Tibial artery (tissue), 4 donors: ENCODE measurements around the gene COX5B.
A peak's percentile ranks its signal among the peaks of the same experiment; 100 is the strongest.
"Not testable (repeated sequence)": the region's sequence is repeated elsewhere in the genome, so short reads cannot be mapped to it uniquely, and the experiment has no call there.

Source experiments
- DNase-seq, 2 donors: peaks; one replicate each; pipeline ENCODE4 v3.0.0-alpha.2; 2019
- H3K27ac ChIP-seq, 2 donors: fragments of 200-600 bp; sonication (generic) in 1 of 2; 1 replicate in 1 of 2; 2 replicates in 1 of 2; pipeline ENCODE4 v1.5.1; 2018 to 2019; ENCODE audit warnings: mild to moderate bottlenecking in 1 of 2
- H3K27me3 ChIP-seq, 2 donors: fragments of 200-600 bp; sonication (generic) in 1 of 2; one replicate each; pipeline versions ENCODE4 v1.5.1 to v1.6.0; 2016 to 2019
- H3K36me3 ChIP-seq, 3 donors: fragments of 200-600 bp; sonication (generic) in 2 of 3; one replicate each; pipeline ENCODE4 v1.5.1; 2016 to 2019; ENCODE audit warnings: mild to moderate bottlenecking in 2 of 3
- H3K4me1 ChIP-seq, 4 donors: fragments of 200-600 bp; sonication (generic) in 2 of 4; 1 replicate in 3 of 4; 2 replicates in 1 of 4; pipeline ENCODE4 v1.5.1; 2016 to 2019
- H3K4me3 ChIP-seq, 2 donors: fragments of 200-600 bp; sonication (generic) in 1 of 2; 1 replicate in 1 of 2; 2 replicates in 1 of 2; pipeline ENCODE4 v1.5.1; 2018 to 2019; ENCODE audit warnings: mild to moderate bottlenecking in 2 of 2
- H3K9me3 ChIP-seq, 3 donors: fragments of 200-600 bp; sonication (generic) in 1 of 3; one replicate each; pipeline ENCODE4 v1.5.1; 2016 to 2019
- intact Hi-C: fragments of 100-400 bp; cut with DNase I; formaldehyde crosslinking; loops from one replicate; pipeline ENCODE4 v1.15.0; 2023; ENCODE audit warnings: low total_unique reads
- TF ChIP-seq, protein P1 (sequence below), 2 experiments: fragments of 200-600 bp in 1 of 2; fragments of 450-650 bp in 1 of 2; IDR thresholded peaks; one replicate each; pipeline ENCODE4 v1.5.1; 2017 to 2019; ENCODE audit warnings: antibody characterized with exemption in 2 of 2, mild to moderate bottlenecking in 1 of 2, moderate library complexity in 1 of 2

Gene COX5B

DNA sequence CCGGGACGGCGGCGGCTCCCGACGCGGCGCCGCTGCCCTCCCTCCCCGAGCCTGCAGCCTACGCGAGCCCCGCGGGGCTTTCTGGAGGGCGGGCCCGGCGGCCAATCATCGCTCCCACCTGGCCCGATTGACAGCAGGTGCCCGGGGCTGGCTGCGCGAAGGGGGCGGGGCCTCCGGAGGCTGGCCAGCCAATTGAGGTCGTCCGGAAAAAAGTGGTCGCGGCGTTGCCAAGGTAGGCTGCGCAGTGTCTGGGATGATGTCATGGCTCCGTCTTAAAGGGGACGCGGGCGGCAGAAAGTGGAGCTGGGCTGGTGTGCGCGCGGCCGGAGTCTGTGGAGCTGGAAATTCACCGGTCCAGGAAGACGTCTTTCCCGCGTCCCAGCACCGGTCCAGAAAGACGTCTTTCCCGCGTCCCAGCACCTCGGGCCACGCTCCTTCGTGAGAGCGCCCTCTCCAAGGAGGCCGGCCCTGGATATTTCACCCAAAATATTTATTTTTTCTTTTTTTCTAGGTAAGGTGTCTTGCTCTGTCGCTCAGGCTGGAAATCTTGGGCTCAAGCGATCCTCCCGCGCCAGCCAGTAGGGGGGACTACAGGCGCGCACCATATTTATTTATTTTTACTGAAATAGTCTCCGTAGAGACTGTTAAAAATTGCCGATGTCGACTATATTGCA, 18.2 kb downstream of the COX5B start, which contains the start of gene ACTR1B:
Gene ACTR1B, minus strand, starts transcription at position 83 of the 674 bp plus-strand sequence. CDS start 154 bp downstream, outside the sequence.
- Histone ChIP-seq H3K36me3 (peaks cover under 1 to 13% (median 3%) of the 10 kb centered on the region in 3 donors), H3K27ac (peak within 1 kb of the TSS; percentile 89 to 93), H3K4me1 (peaks cover 0 to 33% (median 27%) of the 10 kb centered on the region in 4 donors), H3K27me3 (no peaks in the 10 kb centered on the region), H3K4me3 (peak within 1 kb of the TSS; percentile 68 to 77), H3K9me3 (no peaks in the 10 kb centered on the region)
- TF ChIP-seq, protein P1, sequence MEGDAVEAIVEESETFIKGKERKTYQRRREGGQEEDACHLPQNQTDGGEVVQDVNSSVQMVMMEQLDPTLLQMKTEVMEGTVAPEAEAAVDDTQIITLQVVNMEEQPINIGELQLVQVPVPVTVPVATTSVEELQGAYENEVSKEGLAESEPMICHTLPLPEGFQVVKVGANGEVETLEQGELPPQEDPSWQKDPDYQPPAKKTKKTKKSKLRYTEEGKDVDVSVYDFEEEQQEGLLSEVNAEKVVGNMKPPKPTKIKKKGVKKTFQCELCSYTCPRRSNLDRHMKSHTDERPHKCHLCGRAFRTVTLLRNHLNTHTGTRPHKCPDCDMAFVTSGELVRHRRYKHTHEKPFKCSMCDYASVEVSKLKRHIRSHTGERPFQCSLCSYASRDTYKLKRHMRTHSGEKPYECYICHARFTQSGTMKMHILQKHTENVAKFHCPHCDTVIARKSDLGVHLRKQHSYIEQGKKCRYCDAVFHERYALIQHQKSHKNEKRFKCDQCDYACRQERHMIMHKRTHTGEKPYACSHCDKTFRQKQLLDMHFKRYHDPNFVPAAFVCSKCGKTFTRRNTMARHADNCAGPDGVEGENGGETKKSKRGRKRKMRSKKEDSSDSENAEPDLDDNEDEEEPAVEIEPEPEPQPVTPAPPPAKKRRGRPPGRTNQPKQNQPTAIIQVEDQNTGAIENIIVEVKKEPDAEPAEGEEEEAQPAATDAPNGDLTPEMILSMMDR (IDR thresholded peaks at IDR 0.05): peak; percentile 47 to 53
- intact Hi-C loops: loop anchor here (2.0 kb wide), 1 partner anchor 17 kb away; the partner anchor contains the start of gene COX5B
- peak; percentile 97 to 99 for DNase-seq

DNA sequence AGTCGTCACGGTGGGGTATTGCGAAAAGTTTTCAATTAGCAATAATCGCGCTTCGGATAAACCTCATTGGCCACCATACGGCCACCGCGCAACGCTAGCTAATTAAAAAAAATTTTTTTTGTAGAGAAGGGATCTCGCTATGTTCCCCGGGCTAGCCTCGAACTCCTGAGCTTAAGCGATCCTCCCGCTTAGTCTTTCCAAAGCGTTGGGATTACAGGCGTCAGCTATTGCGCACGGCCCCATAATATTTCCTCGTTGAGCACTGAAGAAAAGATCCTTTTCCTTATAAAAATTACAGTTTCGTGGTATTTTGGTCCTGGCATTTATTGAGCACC, 18.7 kb downstream of the COX5B start:
- no peaks in the 10 kb centered on the region for H3K27me3 ChIP-seq
- DNase-seq: no peak
- H3K4me1 ChIP-seq: peaks cover 0 to 33% (median 27%) of the 10 kb centered on the region in 4 donors
- no peaks in the 10 kb centered on the region for H3K9me3 ChIP-seq
- H3K36me3 ChIP-seq: peaks cover 0 to 8% (median 0%) of the 10 kb centered on the region in 3 donors
- H3K4me3 ChIP-seq: peak overlapping the region; percentile 68 to 77
- H3K27ac ChIP-seq: peak overlapping the region; percentile 89 to 93
- intact Hi-C loops: no loop called here
- TF ChIP-seq, protein P1 (IDR thresholded peaks at IDR 0.05): no peak

DNA sequence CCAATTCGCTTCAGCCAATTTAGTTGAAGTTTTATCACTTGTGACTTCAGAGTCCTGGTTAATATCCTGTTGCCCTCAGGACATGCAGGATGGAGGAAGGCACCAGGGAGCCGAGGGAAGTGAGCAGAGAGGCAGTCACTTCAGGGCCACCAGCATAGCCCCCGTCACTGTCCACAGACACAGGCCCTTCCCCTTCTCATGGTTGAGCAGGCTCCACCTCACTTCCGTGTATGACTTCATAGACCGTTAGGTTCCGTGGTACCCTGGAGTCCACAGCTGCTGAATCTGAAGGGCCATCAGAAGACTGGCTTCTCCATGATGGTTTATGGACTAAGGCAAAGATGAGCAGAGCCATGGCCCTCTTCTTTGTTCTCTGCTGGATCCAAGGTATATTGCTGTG, 23.6 kb downstream of the COX5B start, which contains the start of gene C2orf92:
Gene C2orf92, plus strand, starts transcription at position 266 of the 400 bp plus-strand sequence. Its CDS starts 76 bp downstream, at position 342.
- TF ChIP-seq, protein P1 (IDR thresholded peaks at IDR 0.05): no peak
- Histone ChIP-seq H3K9me3 (no peaks in the 10 kb centered on the region), H3K27me3 (no peaks in the 10 kb centered on the region), H3K36me3 (no peaks in the 10 kb centered on the region), H3K4me3 (no peak within 1 kb of the TSS), H3K4me1 (peaks cover 0 to 6% (median 2%) of the 10 kb centered on the region in 4 donors), H3K27ac (no peak within 1 kb of the TSS)
- no peak for DNase-seq
- intact Hi-C loops: no loop called here

DNA sequence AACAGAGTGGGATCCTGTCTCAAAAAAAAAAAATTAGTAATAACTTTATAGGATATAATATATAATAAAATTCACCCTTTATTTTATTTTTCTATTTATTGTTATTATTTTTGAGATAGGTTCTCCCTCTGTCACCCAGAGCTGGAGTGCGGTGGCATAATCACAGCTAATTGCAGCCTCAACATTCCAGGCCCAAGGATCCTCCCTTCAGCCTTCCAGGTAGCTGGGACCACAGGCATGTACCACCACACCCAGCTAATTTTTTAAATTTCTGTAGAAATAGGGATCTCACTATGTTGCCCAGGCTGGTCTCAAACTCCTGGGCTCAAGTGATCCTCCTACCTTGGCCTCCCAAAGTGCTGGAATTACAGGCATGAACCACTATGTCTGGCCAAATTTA, 24.6 kb downstream of the COX5B start:
- intact Hi-C loops: no loop called here
- H3K27ac ChIP-seq: no peak overlapping the region
- H3K4me3 ChIP-seq: no peak overlapping the region
- no peaks in the 10 kb centered on the region for H3K27me3 ChIP-seq
- no peaks in the 10 kb centered on the region for H3K4me1 ChIP-seq
- no peaks in the 10 kb centered on the region for H3K9me3 ChIP-seq
- DNase-seq: no peak
- TF ChIP-seq, protein P1 (IDR thresholded peaks at IDR 0.05): no peak
- no peaks in the 10 kb centered on the region for H3K36me3 ChIP-seq

DNA sequence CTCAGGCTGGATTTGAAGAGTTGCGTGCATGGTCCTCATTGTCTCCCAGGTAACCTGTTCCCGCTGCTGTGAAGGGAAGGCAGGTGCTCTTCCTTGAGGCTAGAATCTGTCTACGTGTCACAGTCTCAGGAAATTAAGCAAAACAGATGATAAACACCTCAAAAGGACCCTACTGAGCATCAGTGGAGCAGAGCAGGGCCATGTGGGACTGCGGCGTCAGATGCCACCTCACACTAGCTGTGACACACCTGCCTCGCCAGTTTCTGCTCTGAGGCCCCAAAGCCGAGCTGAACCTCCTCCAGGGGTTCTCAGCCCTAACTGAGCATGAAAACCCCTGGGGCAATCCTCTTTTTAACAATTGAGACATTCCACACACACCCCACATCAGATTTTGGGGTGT, 25.7 kb downstream of the COX5B start:
- Histone ChIP-seq H3K4me3 (no peak overlapping the region), H3K4me1 (no peaks in the 10 kb centered on the region), H3K27me3 (no peaks in the 10 kb centered on the region), H3K9me3 (no peaks in the 10 kb centered on the region), H3K36me3 (no peaks in the 10 kb centered on the region), H3K27ac (no peak overlapping the region)
- intact Hi-C loops: no loop called here
- TF ChIP-seq, protein P1 (IDR thresholded peaks at IDR 0.05): no peak
- DNase-seq: no peak

DNA sequence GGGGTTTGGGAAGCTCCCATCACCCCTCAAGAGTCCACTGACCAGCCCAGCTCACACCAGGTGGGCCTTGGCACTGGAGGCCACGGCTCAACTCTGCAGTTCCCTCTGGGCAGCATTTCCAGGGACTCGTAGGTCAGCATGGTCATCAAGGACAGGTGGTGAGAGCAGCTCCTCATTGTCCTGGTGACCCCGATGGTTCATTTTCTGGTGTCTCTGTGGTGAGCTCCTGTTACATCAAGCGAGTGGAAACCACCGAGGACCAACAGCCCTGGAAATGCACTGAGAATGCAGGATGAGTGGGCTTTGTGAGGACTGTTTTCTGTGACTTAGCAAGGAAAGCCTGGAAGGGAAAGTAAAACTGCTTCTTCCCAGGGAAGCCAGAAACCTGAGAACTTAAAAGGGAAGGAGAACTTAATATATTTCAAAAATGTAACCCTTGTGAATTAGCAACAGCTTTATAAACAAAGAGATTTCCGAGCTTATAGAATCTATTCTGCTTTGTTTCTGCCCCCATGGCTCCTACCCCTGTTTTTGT, 26.8 kb downstream of the COX5B start:
- H3K36me3 ChIP-seq, intact Hi-C loops, H3K9me3 ChIP-seq, DNase-seq, H3K27me3 ChIP-seq, H3K27ac ChIP-seq, H3K4me3 ChIP-seq, H3K4me1 ChIP-seq: not testable (repeated sequence)
